IPS-20b (cell line): ENCODE data around the gene STAT3.
A peak's percentile ranks its signal among the peaks of the same experiment; 100 is the strongest.
"Not testable (repeated sequence)": the region's sequence is repeated elsewhere in the genome, so short reads cannot be mapped to it uniquely, and the experiment has no call there.

ENCODE experiments used
- H3K27ac ChIP-seq: one replicate; pipeline ENCODE4 v1.5.1; 2013; ENCODE audit warnings: low read length
- H3K27me3 ChIP-seq: 2 replicates; pipeline ENCODE4 v1.6.1; 2013; ENCODE audit warnings: mild to moderate bottlenecking, low read length, inconsistent platforms; ENCODE audit not compliant: insufficient read depth
- H3K36me3 ChIP-seq: 2 replicates; pipeline ENCODE4 v1.6.1; 2013; ENCODE audit warnings: low read depth, mild to moderate bottlenecking, inconsistent platforms, low read length, moderate library complexity; ENCODE audit not compliant: insufficient read depth
- H3K4me1 ChIP-seq: 2 replicates; pipeline ENCODE4 v1.6.1; 2013; ENCODE audit warnings: mild to moderate bottlenecking, control low read depth, inconsistent platforms, low read length, moderate library complexity; ENCODE audit not compliant: insufficient read depth
- H3K4me3 ChIP-seq: 2 replicates; pipeline ENCODE4 v1.5.1; 2013; ENCODE audit warnings: mild to moderate bottlenecking, low read length, inconsistent platforms
- H3K9ac ChIP-seq: 2 replicates; pipeline ENCODE4 v1.6.1; 2013; ENCODE audit warnings: low read depth, mild to moderate bottlenecking, inconsistent platforms, low read length, moderate library complexity
- H3K9me3 ChIP-seq: 2 replicates; pipeline ENCODE4 v1.6.1; 2013; ENCODE audit warnings: mild to moderate bottlenecking, low read depth, low read length, inconsistent platforms; ENCODE audit not compliant: insufficient read depth

The STAT3 gene

DNA sequence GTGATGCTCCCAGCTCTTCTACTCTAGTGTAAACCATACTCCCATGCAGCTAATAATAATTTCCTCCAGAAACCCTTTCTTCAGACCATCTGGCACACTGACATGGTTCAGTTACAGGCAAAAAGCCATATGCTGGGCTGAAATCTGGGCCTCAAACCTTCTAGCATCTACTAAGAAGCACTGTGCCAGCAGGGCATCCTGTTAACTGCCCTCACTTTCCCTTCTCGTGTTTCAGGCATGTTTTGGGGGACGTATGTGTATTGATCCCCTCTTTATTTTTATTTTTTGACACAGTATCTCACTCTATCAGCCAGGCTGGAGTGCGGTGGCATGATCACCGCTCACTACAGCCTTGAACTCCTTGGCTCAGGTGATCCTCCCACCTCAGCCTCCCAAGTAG is 66.7 kb downstream of the STAT3 start:
- no peak overlapping the region for H3K4me3 ChIP-seq
- no peaks in the 10 kb centered on the region for H3K27me3 ChIP-seq
- peaks cover 5% of the 10 kb centered on the region; the same call in 1 of the 2 replicates for H3K4me1 ChIP-seq
- no peaks in the 10 kb centered on the region for H3K9me3 ChIP-seq
- H3K9ac ChIP-seq = no peak overlapping the region
- H3K27ac ChIP-seq = no peak overlapping the region
- H3K36me3 ChIP-seq = peaks cover 78% of the 10 kb centered on the region

DNA sequence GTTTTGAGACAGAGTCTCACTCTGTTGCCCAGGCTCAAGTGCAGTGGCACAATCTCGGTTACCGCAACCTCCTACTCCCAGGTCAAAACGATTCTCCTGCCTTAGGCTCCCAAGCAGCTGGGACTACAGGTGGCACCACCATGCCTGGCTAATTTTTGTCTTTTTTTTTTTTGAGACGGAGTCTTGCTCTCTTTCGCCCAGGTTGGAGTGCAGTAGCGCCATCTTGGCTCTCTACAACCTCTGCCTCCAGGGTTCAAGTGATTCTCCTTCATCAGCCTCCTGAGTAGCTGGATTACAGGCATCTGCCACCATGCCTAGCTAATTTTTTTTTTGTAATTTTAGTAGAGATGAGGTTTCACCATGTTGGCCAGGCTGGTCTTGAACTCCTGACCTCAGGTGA is 70.3 kb downstream of the STAT3 start:
- not testable (repeated sequence) for H3K4me1 ChIP-seq

DNA sequence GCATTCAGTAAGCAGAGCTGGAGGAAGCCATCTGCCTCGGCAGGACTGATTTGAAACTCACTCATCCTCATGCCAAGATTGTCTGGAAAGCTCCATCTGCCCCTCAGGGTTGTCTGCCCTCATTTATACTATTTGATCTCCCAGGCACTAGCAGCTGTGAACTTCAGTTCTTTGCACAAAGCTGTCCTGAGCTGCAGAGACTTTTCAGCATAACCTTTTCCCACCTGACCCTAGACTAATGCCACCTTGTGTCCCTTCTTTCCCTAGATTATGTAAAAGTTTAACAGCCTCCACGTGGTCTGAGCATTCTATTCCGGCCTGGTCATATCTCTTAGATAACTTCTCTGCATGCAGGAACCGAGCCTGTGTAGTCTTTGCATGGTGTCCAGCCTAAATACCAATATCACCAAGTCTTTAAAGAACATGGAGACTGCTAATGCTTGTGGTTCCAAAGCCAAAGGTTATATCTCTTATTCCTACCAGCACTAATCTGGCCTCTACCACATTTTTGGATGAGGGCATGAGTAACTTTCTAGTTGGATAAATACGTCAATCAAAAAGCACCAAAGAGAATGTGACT is 70.9 kb downstream of the STAT3 start:
- Histone ChIP-seq H3K4me1 (no peaks in the 10 kb centered on the region; the same call in 1 of the 2 replicates), H3K27ac (no peak overlapping the region), H3K27me3 (no peaks in the 10 kb centered on the region)

More for the DNA sequence above, 70.3 kb downstream of the STAT3 start:
- H3K27me3 ChIP-seq, H3K27ac ChIP-seq, H3K9ac ChIP-seq, H3K9me3 ChIP-seq, H3K4me3 ChIP-seq: not testable (repeated sequence)
- H3K36me3 ChIP-seq = peaks cover 81% of the 10 kb centered on the region

DNA sequence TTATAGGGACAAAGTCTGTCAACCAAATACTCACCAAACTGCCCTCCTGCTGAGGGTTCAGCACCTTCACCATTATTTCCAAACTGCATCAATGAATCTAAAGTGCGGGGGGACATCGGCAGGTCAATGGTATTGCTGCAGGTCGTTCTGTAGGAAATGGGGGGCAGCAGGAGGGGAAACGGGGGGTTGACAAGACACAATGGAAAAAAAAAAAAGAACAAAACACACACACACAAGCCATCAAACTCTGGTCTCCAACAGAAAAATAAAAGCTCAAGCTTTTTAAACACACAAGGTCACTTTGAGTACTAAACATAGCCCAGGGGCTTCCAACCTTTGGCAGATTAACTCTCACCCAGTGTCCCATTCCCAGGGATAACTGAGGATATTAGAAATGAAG is 71.5 kb downstream of the STAT3 start:
- no peak overlapping the region for H3K27ac ChIP-seq
- H3K4me1 ChIP-seq = peaks cover 4% of the 10 kb centered on the region; the same call in 1 of the 2 replicates
- no peak overlapping the region for H3K4me3 ChIP-seq
- no peaks in the 10 kb centered on the region for H3K27me3 ChIP-seq
- no peaks in the 10 kb centered on the region for H3K9me3 ChIP-seq
- H3K9ac ChIP-seq = no peak overlapping the region
- H3K36me3 ChIP-seq = peaks cover 71% of the 10 kb centered on the region

More for the DNA sequence above, 70.9 kb downstream of the STAT3 start:
- H3K9ac ChIP-seq = no peak overlapping the region
- peaks cover 77% of the 10 kb centered on the region for H3K36me3 ChIP-seq
- no peaks in the 10 kb centered on the region for H3K9me3 ChIP-seq
- H3K4me3 ChIP-seq = no peak overlapping the region

DNA sequence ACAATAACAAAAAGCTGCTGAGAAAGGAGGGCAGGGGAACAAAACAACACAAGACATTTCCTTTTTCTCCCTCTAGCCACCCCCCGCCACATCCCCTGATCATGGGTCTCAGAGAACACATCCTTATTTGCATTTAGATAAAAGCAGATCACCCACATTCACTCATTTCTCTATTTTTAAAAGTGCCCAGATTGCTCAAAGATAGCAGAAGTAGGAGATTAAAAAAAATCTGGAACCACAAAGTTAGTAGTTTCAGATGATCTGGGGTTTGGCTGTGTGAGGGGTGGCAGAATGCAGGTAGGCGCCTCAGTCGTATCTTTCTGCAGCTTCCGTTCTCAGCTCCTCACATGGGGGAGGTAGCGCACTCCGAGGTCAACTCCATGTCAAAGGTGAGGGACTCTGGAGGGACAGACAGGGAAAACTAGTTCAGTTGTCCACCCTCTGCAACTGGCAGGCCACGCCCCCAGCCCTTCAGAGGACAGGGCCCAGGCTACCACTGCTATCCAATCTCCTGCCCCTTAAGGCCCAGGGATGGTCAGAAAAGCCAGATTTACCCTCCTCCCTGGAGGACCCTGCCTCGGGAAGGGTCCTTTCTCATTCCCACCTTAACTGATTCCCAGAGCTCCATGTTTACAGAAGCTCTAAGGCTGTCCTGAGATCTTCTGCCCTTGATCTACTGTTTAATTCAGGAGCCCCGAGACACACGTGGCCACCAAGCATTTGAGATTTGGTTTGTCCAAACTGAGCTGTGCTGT is 72.7 kb downstream of the STAT3 start:
- Histone ChIP-seq H3K27me3 (no peaks in the 10 kb centered on the region), H3K9ac (no peak overlapping the region), H3K4me3 (no peak overlapping the region), H3K4me1 (peaks cover 15% of the 10 kb centered on the region; the same call in 1 of the 2 replicates), H3K27ac (no peak overlapping the region), H3K9me3 (no peaks in the 10 kb centered on the region), H3K36me3 (peaks cover 72% of the 10 kb centered on the region)

DNA sequence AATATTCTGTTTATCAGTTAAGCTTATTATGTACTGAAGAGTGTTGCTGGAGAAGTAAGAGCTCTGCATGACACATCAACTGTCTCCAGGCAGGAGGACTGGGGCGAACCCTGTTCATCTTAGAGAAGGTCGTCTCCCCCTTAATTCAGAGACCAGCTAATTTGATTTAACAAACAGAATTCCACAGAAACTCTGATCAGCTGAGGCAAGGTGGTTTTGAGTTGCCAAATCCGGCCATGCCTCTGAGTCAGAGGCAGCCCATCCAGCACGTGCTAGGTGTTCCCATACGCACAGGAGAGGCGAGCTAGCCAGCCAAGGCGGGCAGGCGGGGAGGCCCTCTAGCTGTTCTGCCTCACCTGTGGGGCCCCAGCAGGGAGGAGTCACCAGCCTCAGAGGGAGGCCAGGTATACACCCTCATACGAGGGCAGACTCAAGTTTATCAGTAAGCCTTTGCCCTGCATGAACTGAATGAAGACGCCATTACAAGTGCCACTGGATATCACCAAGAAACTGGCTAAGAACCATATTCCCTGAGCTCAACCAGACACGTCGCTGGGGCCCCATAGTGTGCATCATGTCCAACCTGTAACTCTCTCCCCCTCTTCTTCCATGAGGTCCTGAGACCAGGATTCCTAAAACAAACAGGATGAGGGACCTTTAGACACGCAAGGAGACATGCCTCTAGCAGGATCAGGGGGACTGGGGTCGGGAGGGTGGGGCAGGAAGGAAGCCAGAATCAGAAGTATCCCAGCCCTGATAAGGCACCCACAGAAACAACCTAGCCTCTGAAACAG is 74.3 kb downstream of the STAT3 start:
- Histone ChIP-seq H3K4me3 (no peak overlapping the region), H3K36me3 (peaks cover 61% of the 10 kb centered on the region), H3K27ac (no peak overlapping the region), H3K4me1 (peaks cover 18% of the 10 kb centered on the region; the same call in 1 of the 2 replicates), H3K9ac (no peak overlapping the region), H3K9me3 (no peaks in the 10 kb centered on the region), H3K27me3 (no peaks in the 10 kb centered on the region)

DNA sequence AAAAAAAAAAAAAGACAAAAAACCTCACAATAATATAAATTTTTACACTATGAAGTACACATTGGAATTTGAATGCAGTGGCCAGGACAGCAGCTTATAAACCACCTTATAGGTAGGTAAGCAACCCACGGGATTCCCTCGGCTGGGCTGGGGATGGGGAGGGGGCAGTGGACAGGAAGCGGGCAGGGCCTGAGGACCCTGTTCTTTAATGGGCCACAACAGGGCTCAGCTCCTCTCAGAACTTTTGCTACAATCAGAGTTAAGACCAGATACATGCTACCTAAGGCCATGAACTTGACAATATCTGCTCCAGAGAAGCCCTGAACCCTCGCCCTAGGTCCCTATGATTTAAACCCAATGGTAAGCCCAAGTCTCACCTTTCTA is 74.9 kb downstream of the STAT3 start:
- Histone ChIP-seq H3K36me3 (peaks cover 55% of the 10 kb centered on the region), H3K4me3 (no peak overlapping the region), H3K4me1 (peaks cover 18% of the 10 kb centered on the region; the same call in 1 of the 2 replicates), H3K9ac (no peak overlapping the region), H3K9me3 (no peaks in the 10 kb centered on the region), H3K27me3 (no peaks in the 10 kb centered on the region), H3K27ac (no peak overlapping the region)

DNA sequence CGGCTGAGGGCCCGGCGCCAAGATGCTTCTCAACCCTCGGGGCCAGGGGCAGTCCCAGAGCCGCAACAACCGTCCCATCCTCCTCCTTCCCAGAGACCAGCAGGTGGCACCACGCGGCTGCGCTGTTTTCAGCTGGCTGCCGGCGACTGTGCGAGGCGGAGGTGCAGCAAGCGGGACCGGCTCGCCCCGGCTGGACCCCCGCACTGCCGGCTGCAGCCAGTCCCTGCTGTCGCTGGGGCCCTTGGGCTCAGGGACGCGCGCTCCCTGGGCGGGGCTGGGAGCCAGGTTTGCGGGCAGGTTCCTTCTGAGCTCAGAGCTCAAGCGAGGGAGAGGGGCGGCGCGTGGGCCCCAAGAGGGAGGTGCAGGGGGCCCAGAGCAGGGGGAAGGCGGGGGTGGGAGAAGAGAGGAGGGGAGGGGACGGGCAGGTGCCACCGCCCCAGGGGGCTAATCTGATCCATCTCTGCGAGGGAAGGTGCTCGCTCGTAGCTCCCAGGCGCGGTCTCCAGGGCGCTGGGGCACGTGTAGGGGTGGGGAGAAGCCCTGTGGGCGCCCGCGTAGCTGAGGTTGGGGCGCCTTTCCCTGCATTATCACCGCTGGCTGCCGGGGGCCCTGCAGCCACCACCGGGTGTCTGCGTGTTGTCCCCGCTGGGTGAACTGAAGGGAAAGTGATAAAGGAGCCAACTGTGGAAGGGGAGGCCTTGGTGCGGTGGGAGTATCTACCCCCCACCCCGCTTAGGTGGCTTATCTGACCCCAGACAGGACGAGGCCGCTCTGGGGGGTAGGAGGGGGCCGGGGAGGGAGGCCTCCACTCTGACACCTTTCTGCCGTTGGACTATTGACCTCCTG is 75.7 kb downstream of the STAT3 start:
- Histone ChIP-seq H3K9me3 (no peaks in the 10 kb centered on the region), H3K9ac (peak overlapping the region; percentile 46; the same call in 1 of the 2 replicates), H3K27ac (no peak overlapping the region), H3K4me1 (peaks cover 18% of the 10 kb centered on the region; the same call in 1 of the 2 replicates), H3K36me3 (peaks cover 46% of the 10 kb centered on the region), H3K27me3 (no peaks in the 10 kb centered on the region), H3K4me3 (no peak overlapping the region; the same call in 1 of the 2 replicates)

DNA sequence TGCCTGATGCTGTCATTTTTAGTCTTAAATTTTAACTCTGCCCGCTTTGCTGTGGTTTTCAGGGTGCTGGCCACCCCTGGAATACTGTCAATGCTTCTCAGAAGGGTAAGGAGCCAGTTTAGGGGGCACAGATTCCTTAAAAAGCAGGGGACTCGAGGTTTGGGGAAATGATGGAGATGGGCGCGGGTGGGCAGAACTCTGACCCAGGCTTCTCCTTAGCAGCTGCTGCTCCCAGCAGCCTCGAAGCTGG is 76.3 kb downstream of the STAT3 start:
- Histone ChIP-seq H3K4me1 (peaks cover 18% of the 10 kb centered on the region; the same call in 1 of the 2 replicates), H3K36me3 (peaks cover 41% of the 10 kb centered on the region), H3K27ac (no peak overlapping the region), H3K9me3 (no peaks in the 10 kb centered on the region), H3K9ac (peak overlapping the region; percentile 46; the same call in 1 of the 2 replicates), H3K4me3 (no peak overlapping the region; the same call in 1 of the 2 replicates), H3K27me3 (no peaks in the 10 kb centered on the region)

DNA sequence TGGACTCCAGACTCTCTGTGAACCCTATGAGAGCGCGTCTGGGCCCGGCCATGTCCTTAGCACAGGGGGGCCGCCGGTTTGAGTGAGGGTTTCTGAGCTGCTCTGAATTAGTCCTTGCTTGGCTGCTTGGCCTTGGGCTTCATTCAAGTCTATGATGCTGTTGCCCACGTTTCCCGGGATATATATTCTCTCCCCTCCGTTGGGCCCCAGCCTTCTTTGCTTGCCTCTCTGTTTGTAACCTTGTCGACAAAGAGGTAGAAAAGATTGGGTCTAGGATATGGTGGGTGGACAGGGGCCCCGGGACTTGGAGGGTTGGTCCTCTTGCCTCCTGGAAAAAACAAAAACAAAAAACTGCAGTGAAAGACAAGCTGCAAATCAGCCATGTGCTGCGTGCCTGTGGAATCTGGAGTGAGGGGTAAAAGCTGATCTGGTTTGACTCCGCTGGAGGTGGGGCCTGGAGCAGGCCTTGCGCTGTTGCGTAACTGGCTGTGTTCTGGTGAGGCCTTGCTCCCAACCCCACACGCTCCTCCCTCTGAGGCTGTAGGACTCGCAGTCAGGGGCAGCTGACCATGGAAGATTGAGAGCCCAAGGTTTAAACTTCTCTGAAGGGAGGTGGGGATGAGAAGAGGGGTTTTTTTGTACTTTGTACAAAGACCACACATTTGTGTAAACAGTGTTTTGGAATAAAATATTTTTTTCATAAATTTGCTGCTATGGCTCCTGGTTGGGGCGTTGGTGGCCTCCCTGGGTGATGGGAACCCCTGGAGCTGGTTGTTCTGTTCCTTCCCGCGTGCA is 76.8 kb downstream of the STAT3 start:
- Histone ChIP-seq H3K27ac (no peak overlapping the region), H3K4me3 (no peak overlapping the region), H3K9ac (peak overlapping the region; percentile 46)

More for the DNA sequence above, 76.8 kb downstream of the STAT3 start:
- H3K9me3 ChIP-seq = no peaks in the 10 kb centered on the region
- H3K27me3 ChIP-seq = no peaks in the 10 kb centered on the region
- H3K4me1 ChIP-seq = peaks cover 18% of the 10 kb centered on the region; the same call in 1 of the 2 replicates
- peaks cover 36% of the 10 kb centered on the region for H3K36me3 ChIP-seq
